ENCODE measurements around the gene RRM1.

RRM1 gene

GRCh38 chr11:4087551-4087950 lies 7.0 kb upstream of the RRM1 start:
- peaks cover 50 to 52% of the 10 kb centered on the region in 2 donors for H3K4me1 Mint-ChIP-seq (ENCODE audit: low read depth in 2 of 2)
- H3K27me3 Mint-ChIP-seq, result no peaks in the 10 kb centered on the region
- H3K27ac Mint-ChIP-seq, result peak overlapping the region; percentile 61 to 96
- H3K36me3 Mint-ChIP-seq (ENCODE audit: insufficient read depth), result peaks cover 31% of the 10 kb centered on the region
- ATAC-seq (replicated peaks) (no peak), DNase-seq (no peak)
- no peaks in the 10 kb centered on the region for H3K9me3 Mint-ChIP-seq
- H3K4me3 Mint-ChIP-seq, result no peak overlapping the region

- DNase-seq (peak; percentile 27 to 47 (median 37)), ATAC-seq (replicated peaks) (peak; percentile 54)
- Mint-ChIP-seq H3K4me3 (peak overlapping the region; percentile 68 to 73), H3K4me1 (ENCODE audit: low read depth in 2 of 2) (peaks cover 55 to 57% of the 10 kb centered on the region in 2 donors), H3K9me3 (no peaks in the 10 kb centered on the region), H3K36me3 (ENCODE audit: insufficient read depth) (peaks cover 21% of the 10 kb centered on the region), H3K27me3 (no peaks in the 10 kb centered on the region), H3K27ac (peak overlapping the region; percentile 90 to 96)
These were observed 4.3 kb upstream of the RRM1 start for GRCh38 chr11:4090258-4090657.

GRCh38 chr11:4092026-4092425 lies 2.6 kb upstream of the RRM1 start:
- Mint-ChIP-seq H3K27ac (peak overlapping the region; percentile 90 to 96), H3K36me3 (ENCODE audit: insufficient read depth) (peaks cover 15% of the 10 kb centered on the region), H3K4me3 (peak overlapping the region; percentile 45 to 73), H3K4me1 (ENCODE audit: low read depth in 2 of 2) (peaks cover 57 to 62% of the 10 kb centered on the region in 2 donors), H3K9me3 (no peaks in the 10 kb centered on the region), H3K27me3 (no peaks in the 10 kb centered on the region)
- ATAC-seq (replicated peaks) (no peak), DNase-seq (no peak)

DNA sequence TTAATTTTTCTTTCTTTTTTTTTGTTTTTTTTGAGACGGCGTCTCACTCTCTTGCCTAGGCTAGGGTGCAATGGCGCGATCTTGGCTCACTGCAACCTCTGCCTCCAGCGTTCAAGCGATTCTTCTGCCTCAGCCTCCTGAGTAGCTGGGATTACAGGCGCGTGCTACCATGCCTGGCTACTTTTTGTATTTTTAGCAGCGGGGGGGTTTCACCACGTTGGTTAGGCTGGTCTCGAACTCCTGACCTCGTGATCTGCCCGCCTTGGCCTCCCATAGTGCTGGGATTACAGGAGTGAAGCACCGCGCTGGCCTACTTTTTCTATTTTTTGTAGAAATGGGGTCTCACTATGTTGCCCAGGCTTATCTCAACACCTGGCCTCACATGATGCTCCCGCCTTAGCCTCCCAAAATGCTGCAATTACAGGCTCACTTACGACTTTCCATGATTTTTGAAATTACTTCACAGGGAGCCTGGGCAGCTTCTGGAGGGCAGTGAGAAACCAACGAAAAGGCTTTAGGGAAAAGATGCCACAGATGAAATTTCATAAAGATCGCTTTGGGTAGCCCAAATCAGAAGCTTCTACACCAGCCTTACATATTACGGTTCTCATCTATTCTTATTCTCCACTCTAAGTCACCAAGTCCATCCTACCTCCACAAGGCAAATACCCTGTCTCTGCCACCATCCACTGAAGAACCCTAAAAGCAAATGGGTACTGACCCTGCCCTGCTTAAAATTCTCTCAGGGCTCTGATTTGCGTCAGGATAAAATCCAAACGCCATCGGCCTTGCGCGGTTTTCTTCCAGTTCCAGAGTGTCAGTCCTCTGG lies 866 bp upstream of the RRM1 start:
- H3K9me3 Mint-ChIP-seq, result no peaks in the 10 kb centered on the region
- peaks cover 9% of the 10 kb centered on the region for H3K36me3 Mint-ChIP-seq (ENCODE audit: insufficient read depth)
- H3K27me3 Mint-ChIP-seq, result no peaks in the 10 kb centered on the region
- peak overlapping the region; percentile 97 to 99 for H3K4me3 Mint-ChIP-seq
- DNase-seq (no peak), ATAC-seq (replicated peaks) (no peak)
- peak overlapping the region; percentile 97 to 99 for H3K27ac Mint-ChIP-seq
- H3K4me1 Mint-ChIP-seq (ENCODE audit: low read depth in 2 of 2), result peaks cover 51 to 67% of the 10 kb centered on the region in 2 donors

DNA sequence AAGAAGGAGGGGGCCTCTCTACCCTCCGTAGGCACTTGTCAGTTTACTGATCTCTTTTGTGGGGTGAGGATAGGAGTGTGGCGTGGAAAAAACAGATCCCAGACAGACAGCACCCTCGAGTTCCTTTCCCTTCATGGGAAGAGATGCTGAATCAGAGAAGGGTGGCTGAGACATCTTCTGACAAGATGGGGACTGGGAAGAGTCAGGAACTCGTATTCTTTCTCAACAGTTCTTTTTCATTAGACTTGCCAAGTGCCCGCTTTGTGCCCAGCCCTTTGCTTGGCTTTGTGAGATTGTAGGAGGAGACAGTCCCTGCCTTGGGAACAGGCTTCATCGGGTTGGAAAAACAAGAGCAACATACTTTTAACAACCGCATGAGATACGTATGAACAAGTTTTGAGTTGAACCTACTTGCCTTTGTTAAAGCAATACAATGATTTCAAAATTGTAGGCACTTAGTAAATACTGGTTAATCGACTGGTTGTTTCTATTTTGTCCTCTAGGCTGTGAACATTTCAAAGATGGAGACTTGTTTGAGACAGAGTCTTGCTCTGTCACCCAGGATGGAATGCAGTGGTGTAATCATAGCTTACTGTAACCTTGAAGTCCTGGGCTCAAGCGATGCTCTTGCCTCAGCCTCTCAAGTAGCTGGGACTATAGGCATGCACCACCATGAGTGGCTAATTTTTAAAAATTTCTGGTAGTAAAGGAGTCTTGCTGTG lies 1.1 kb downstream of the RRM1 start:
- peak overlapping the region; percentile 97 to 99 for H3K4me3 Mint-ChIP-seq
- H3K4me1 Mint-ChIP-seq (ENCODE audit: low read depth in 2 of 2), result peaks cover 43 to 61% of the 10 kb centered on the region in 2 donors
- no peaks in the 10 kb centered on the region for H3K9me3 Mint-ChIP-seq
- no peaks in the 10 kb centered on the region for H3K27me3 Mint-ChIP-seq
- peaks cover 9% of the 10 kb centered on the region for H3K36me3 Mint-ChIP-seq (ENCODE audit: insufficient read depth)
- no peak for ATAC-seq (replicated peaks)
- no peak for DNase-seq
- peak overlapping the region; percentile 97 to 99 for H3K27ac Mint-ChIP-seq

GRCh38 chr11:4098026-4098621 lies 3.5 kb downstream of the RRM1 start:
- no peak for DNase-seq
- peaks cover 28 to 50% of the 10 kb centered on the region in 2 donors for H3K4me1 Mint-ChIP-seq (ENCODE audit: low read depth in 2 of 2)

DNA sequence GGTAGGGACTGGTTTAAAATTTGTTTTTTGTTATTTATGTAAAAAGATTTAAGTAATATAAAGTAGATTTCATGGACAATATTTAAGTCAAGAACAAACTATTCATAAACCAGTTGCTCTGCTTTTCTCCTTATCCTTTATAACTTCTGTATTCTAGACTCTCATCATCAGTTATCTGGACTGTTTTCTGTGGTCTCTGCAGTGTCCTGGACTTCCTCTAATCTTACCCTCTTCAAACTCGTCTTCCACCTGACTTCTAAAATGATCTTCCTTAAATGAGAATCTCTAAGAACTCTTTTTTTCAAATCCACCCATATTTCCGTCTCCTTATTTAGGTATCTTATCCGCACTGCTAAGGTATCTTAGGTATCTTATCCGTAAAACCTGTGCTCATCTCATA lies 8.1 kb downstream of the RRM1 start:
- peaks cover 44% of the 10 kb centered on the region for H3K36me3 Mint-ChIP-seq (ENCODE audit: insufficient read depth)
- ATAC-seq (replicated peaks), result no peak
- no peak for DNase-seq

More at GRCh38 chr11:4098026-4098621, 3.5 kb downstream of the RRM1 start:
- Mint-ChIP-seq H3K9me3 (no peaks in the 10 kb centered on the region), H3K36me3 (ENCODE audit: insufficient read depth) (peaks cover 21% of the 10 kb centered on the region), H3K27me3 (no peaks in the 10 kb centered on the region), H3K27ac (peak overlapping the region in 1 of 2 donors; percentile 25), H3K4me3 (no peak overlapping the region)
- no peak for ATAC-seq (replicated peaks)

DNA sequence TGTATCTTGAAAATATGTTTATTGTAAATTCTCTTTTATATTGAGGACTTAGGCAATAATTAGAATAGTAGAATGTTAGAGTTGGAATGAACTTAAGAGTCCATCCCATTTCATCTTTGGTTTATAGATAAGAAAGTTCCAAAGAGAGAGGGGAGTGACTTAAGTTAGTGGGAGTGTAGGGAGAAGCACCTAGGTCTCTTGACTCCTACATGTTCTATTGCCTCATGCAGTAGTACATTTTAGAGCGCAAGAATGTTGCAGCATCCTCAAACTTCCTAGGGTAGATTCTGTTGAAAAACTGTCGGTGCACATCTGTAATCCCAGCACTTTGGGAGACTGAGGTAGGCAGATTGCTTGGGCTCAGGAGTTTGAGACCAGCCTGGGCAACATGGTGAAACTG lies 8.7 kb downstream of the RRM1 start:
- no peak overlapping the region for H3K4me3 Mint-ChIP-seq
- peak overlapping the region in 1 of 2 donors; percentile 55 for H3K27ac Mint-ChIP-seq
- ATAC-seq (replicated peaks) (no peak), DNase-seq (no peak)
- peaks cover 49% of the 10 kb centered on the region for H3K36me3 Mint-ChIP-seq (ENCODE audit: insufficient read depth)
- peaks cover 7 to 17% of the 10 kb centered on the region in 2 donors for H3K4me1 Mint-ChIP-seq (ENCODE audit: low read depth in 2 of 2)
- H3K27me3 Mint-ChIP-seq, result no peaks in the 10 kb centered on the region
- H3K9me3 Mint-ChIP-seq, result no peaks in the 10 kb centered on the region

More for the DNA sequence above, 8.1 kb downstream of the RRM1 start:
- H3K4me3 Mint-ChIP-seq, result no peak overlapping the region
- no peaks in the 10 kb centered on the region for H3K27me3 Mint-ChIP-seq
- H3K9me3 Mint-ChIP-seq, result no peaks in the 10 kb centered on the region
- peaks cover 8 to 22% of the 10 kb centered on the region in 2 donors for H3K4me1 Mint-ChIP-seq (ENCODE audit: low read depth in 2 of 2)
- H3K27ac Mint-ChIP-seq, result no peak overlapping the region

GRCh38 chr11:4105916-4106315 lies 11.3 kb downstream of the RRM1 start:
- Mint-ChIP-seq H3K4me1 (ENCODE audit: low read depth in 2 of 2) (peaks cover 0 to 3% of the 10 kb centered on the region in 2 donors), H3K27ac (no peak overlapping the region), H3K36me3 (ENCODE audit: insufficient read depth) (peaks cover 65% of the 10 kb centered on the region), H3K27me3 (no peaks in the 10 kb centered on the region), H3K9me3 (no peaks in the 10 kb centered on the region), H3K4me3 (no peak overlapping the region)
- no peak for DNase-seq
- no peak for ATAC-seq (replicated peaks)

DNA sequence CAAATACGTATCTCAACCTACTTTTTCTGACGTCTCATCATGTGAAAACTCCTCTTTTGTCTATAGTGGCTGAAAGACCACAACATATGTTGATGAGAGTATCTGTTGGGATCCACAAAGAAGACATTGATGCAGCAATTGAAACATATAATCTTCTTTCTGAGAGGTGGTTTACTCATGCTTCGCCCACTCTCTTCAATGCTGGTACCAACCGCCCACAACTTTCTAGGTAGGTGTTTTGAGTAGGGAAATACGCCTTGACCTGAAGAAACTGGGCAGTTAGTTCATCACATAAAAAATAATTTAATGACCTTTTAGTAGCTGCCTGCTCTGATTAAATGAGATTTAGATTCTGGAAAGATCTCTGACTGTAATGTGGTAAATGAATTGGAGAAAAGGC lies 17.2 kb downstream of the RRM1 start:
- peak overlapping the region in 1 of 2 donors; percentile 41 for H3K27ac Mint-ChIP-seq

DNA sequence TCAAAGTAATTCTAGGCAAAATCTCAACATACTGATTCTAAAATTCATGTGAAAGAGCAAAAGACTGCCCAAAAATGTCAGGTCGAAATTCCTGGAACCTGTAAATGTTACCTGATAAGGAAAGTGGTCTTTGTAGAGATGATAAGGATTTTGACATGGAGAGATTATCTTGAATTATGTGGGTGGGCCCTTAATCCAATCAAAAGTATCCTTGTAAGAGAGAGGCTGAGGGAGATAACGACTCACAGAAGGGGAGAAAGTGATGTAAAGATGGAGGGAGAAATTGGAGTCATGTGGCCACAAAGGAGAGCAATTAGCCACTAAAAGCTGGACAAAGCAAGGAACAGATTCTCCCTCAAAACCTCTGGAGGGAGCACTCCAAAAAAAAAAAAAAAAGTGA lies 20.5 kb downstream of the RRM1 start:
- Mint-ChIP-seq H3K4me3 (no peak overlapping the region), H3K27me3 (no peaks in the 10 kb centered on the region), H3K9me3 (no peaks in the 10 kb centered on the region), H3K27ac (peak overlapping the region in 1 of 2 donors; percentile 50), H3K4me1 (ENCODE audit: low read depth in 2 of 2) (peaks cover 0 to 4% of the 10 kb centered on the region in 2 donors), H3K36me3 (ENCODE audit: insufficient read depth) (peaks cover 54% of the 10 kb centered on the region)
- no peak for ATAC-seq (replicated peaks)
- DNase-seq, result no peak

More for the DNA sequence above, 17.2 kb downstream of the RRM1 start:
- peaks cover 75% of the 10 kb centered on the region for H3K36me3 Mint-ChIP-seq (ENCODE audit: insufficient read depth)
- no peaks in the 10 kb centered on the region for H3K27me3 Mint-ChIP-seq
- no peaks in the 10 kb centered on the region for H3K4me1 Mint-ChIP-seq (ENCODE audit: low read depth in 2 of 2)
- DNase-seq, result no peak
- no peak overlapping the region for H3K4me3 Mint-ChIP-seq
- no peak for ATAC-seq (replicated peaks)
- H3K9me3 Mint-ChIP-seq, result no peaks in the 10 kb centered on the region

GRCh38 chr11:4118107-4118506 lies 23.5 kb downstream of the RRM1 start:
- Mint-ChIP-seq H3K4me1 (ENCODE audit: low read depth in 2 of 2) (peaks cover 0 to 4% of the 10 kb centered on the region in 2 donors), H3K27me3 (no peaks in the 10 kb centered on the region), H3K4me3 (no peak overlapping the region), H3K27ac (no peak overlapping the region), H3K36me3 (ENCODE audit: insufficient read depth) (peaks cover 49% of the 10 kb centered on the region), H3K9me3 (no peaks in the 10 kb centered on the region)
- DNase-seq (no peak), ATAC-seq (replicated peaks) (no peak)

DNA sequence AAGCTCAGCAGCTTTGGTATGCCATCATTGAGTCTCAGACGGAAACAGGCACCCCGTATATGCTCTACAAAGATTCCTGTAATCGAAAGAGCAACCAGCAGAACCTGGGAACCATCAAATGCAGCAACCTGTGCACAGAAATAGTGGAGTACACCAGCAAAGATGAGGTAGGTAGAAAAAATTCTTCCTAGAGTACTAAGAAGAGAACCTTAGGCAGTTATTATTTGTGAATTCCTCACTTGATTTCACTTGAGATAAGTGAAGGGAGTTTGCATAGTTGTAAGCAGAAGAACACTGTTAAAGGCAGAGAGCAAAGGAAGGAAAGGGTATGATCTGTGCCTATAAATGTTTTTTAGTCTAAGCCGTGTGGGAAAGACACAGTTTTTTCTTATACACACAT lies 28.6 kb downstream of the RRM1 start:
- no peak overlapping the region for H3K27ac Mint-ChIP-seq
- DNase-seq (no peak), ATAC-seq (replicated peaks) (no peak)
- H3K4me3 Mint-ChIP-seq, result no peak overlapping the region
- no peaks in the 10 kb centered on the region for H3K27me3 Mint-ChIP-seq
- no peaks in the 10 kb centered on the region for H3K9me3 Mint-ChIP-seq
- H3K4me1 Mint-ChIP-seq (ENCODE audit: low read depth in 2 of 2), result peaks cover 0 to 4% of the 10 kb centered on the region in 2 donors
- peaks cover 61% of the 10 kb centered on the region for H3K36me3 Mint-ChIP-seq (ENCODE audit: insufficient read depth)

All from effector memory CD8-positive, alpha-beta T cell (primary cell).